ENCODE measurements around the gene MRC2.
"Not testable (repeated sequence)": the region's sequence is repeated elsewhere in the genome, so short reads cannot be mapped to it uniquely, and the experiment has no call there.

MRC2 gene, protein sequence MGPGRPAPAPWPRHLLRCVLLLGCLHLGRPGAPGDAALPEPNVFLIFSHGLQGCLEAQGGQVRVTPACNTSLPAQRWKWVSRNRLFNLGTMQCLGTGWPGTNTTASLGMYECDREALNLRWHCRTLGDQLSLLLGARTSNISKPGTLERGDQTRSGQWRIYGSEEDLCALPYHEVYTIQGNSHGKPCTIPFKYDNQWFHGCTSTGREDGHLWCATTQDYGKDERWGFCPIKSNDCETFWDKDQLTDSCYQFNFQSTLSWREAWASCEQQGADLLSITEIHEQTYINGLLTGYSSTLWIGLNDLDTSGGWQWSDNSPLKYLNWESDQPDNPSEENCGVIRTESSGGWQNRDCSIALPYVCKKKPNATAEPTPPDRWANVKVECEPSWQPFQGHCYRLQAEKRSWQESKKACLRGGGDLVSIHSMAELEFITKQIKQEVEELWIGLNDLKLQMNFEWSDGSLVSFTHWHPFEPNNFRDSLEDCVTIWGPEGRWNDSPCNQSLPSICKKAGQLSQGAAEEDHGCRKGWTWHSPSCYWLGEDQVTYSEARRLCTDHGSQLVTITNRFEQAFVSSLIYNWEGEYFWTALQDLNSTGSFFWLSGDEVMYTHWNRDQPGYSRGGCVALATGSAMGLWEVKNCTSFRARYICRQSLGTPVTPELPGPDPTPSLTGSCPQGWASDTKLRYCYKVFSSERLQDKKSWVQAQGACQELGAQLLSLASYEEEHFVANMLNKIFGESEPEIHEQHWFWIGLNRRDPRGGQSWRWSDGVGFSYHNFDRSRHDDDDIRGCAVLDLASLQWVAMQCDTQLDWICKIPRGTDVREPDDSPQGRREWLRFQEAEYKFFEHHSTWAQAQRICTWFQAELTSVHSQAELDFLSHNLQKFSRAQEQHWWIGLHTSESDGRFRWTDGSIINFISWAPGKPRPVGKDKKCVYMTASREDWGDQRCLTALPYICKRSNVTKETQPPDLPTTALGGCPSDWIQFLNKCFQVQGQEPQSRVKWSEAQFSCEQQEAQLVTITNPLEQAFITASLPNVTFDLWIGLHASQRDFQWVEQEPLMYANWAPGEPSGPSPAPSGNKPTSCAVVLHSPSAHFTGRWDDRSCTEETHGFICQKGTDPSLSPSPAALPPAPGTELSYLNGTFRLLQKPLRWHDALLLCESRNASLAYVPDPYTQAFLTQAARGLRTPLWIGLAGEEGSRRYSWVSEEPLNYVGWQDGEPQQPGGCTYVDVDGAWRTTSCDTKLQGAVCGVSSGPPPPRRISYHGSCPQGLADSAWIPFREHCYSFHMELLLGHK (N-terminal part only)

GRCh38 chr17:62627219-62627903 lies at the start of gene MRC2:
Gene MRC2, plus strand, starts transcription at chr17:62627670. Its CDS starts 133 bp downstream, at chr17:62627803.
- no peak for DNase-seq

DNA sequence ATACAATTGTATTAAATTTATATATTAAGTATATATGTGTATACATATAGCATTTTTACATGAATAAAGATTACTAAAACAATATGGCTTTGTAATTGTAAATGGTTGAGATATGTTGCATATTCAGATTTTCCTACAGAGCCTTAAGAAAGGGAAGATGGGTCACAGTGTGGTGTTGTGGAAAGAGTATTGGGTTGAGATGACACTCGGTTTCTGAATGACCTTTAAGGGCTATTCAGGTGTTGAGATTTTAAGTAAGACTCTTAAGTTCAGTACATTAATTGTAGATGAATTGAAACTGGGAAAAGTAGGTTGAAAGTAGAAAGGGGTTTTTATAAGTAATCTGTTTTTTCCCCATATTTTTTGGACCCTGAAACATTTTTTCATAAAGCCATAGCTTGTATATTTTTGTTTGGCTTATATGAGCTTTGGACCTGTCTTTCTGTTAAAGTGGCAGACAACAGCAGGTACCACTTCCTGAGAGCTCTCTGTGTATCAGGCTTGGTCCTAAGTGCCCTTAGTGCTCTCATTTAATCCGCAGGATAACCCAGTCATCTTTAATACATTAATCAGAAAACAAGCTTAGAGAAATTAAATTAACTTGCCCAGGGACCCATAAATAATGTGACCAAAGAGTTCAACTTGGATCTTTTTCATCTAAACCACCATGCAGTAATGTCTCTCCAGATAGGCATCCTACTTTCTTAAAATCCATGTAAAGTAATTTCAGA lies 48.5 kb upstream of the MRC2 start:
- DNase-seq: no peak

GRCh38 chr17:62580947-62581346 lies 46.5 kb upstream of the MRC2 start:
- DNase-seq: no peak

DNA sequence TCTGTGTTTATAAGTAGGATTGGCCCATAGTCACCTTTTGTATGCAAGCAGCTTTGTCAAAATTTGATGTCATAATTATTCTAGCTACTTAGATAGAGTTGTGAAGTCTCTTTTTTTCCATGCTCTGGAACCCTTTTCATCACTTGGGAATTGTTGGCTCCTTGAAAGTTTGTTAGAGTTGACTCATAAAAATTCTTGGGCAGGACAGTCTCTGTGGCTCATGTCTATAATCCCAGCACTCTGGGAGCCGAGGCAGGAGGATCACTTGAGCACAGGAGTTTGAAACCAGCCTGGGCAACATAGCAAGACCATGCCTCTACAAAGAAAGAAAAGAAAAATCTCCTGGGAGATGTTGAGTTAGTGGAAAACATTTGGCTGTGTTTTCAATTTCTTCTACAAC lies 45.7 kb upstream of the MRC2 start:
- DNase-seq: no peak

- DNase-seq: no peak
Observed at GRCh38 chr17:62587554-62587953, 39.9 kb upstream of the MRC2 start.

GRCh38 chr17:62588109-62588508 lies 39.4 kb upstream of the MRC2 start:
- DNase-seq: peak; percentile 21

- DNase-seq: no peak
Observed at GRCh38 chr17:62591333-62591732, 36.1 kb upstream of the MRC2 start.

- DNase-seq: not testable (repeated sequence)
Observed at GRCh38 chr17:62591822-62592221, 35.6 kb upstream of the MRC2 start.

DNA sequence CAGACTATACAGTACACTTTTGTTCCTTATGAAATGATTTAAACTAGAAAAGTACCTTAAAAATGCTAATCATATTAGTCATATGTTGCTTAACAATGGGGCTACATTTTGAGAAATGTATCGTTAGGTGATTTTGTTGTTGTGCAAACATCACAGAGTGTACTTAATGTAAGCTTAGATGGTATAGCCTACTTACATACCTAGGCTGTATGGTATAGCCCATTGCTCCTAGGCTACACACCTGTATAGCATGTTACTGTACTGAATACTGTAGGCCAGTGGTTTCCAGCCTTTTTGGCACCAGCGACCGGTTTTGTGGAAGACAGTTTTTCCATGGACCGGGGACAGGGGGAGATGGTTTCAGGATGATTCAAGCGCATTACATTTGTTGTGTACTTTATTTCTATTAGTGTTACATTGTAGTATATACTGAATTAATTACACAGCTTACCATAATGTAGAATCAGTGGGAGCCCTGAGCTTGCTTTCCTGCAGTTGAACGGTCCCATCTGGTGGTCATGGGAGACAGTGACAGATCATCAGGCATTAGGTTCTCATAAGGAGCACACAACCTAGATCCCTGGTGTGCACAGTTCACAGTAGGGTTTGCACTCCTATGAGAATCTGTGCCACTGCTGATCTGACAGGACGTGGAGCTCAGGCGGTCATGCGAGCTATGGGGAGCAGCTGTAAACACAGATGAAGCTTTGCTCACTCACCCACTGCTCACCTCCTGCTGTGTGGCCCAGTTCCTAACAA lies 35.0 kb upstream of the MRC2 start:
- no peak for DNase-seq

- DNase-seq: no peak
Observed at GRCh38 chr17:62595484-62595883, 32.0 kb upstream of the MRC2 start.

GRCh38 chr17:62596662-62597061 lies 30.8 kb upstream of the MRC2 start:
- DNase-seq: no peak

DNA sequence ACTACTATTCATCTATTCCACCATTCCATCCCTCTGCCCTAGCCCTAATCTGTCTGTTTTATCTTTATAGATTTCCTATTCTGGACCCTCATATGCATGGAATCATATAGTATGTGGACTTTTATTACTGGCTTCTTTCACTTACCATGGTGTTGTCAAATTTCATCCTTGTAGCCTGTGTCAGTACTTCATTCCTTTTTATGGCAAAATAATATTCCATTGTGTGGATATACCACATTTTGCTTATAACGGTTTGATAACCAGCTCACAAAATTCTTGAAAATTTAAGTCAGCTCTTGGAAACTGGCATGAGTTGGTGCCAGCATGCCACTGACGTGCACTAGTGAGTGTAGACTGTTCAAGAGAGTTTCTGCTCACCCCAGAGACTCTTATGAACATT lies 30.3 kb upstream of the MRC2 start:
- no peak for DNase-seq

GRCh38 chr17:62597920-62598319 lies 29.6 kb upstream of the MRC2 start:
- no peak for DNase-seq

GRCh38 chr17:62599964-62600657 lies 27.4 kb upstream of the MRC2 start:
- no peak for DNase-seq

GRCh38 chr17:62600805-62601204 lies 26.7 kb upstream of the MRC2 start:
- DNase-seq: no peak

- DNase-seq: no peak
Observed at GRCh38 chr17:62601471-62601870, 26.0 kb upstream of the MRC2 start.

DNA sequence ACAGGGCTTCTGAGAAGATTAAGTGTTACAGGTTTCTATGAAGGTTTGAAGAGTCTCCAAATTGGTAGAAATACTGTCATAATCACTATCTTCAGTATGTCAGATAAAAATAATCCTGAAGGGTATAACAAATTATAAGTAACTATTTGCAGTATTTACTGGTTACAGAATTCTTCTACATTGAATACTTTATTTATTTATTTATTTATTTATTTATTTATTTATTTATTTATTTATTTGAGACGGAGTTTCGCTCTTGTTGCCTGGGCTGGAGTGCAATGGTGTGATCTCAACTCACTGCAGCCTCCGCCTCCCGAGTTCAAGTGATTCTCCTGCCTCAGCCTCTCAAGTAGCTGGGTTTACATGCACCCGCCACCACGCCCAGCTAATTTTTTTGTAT lies 23.7 kb upstream of the MRC2 start:
- not testable (repeated sequence) for DNase-seq

DNA sequence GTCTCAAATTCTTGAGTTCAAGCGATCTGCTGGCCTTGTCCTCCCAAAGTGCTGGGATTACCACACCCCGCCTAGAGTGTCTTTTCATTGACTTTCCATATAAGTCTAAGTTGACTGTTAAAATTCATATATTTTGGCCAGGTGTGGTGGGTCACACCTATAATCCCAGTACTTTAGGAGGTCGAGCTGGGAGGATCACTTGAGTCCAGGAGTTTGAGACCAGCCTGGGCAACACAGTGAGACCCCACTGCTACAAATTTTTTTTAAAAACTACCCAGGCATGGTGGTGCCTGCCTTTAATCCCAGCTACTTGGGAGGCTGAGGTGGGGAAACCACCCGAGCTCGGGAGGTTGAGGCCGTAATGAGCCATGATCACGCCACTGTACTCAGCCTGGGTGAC lies 21.9 kb upstream of the MRC2 start:
- no peak for DNase-seq

DNA sequence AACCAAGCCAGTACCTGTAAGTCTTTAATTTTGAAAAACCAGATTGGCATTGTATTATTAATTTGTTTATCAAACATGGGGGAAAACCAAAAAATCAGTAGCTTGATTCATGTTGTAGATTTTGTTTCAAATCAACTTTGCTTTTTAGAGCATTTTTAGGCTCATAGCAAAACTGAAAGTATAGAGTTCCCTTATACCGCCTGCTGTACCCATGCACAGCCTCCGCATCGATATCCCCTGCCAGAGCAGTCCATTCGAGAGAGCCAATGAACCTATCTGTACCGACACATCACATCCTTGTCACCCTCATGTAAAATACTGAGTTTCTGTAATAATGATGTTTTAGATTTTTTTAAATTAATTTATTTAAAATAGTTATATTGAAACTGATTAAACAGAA lies 16.2 kb upstream of the MRC2 start:
- no peak for DNase-seq

DNA sequence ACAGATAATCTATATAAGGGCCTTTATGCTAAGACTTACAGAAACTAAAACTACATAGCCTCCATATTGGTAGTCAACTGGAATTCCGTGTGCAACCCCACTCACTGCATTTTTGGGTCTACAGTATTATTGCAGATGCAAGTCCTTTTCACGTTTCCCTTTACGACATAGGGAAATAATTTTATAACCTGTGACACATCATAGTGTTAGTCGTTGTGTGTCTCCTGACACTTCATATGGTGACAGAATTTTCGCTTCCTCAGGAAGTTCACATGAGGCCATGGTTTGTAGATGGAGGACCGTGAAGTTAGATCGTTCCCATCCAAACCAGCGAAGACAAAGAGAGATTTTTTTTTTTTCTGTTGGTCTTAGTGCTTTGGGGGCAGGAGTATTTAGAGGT lies 15.7 kb upstream of the MRC2 start:
- DNase-seq: no peak
